NCI-H345 (cell line): ENCODE results near the gene NET1.
"Not testable (repeated sequence)": the region's sequence is repeated elsewhere in the genome, so short reads cannot be mapped to it uniquely, and the experiment has no call there.

Source experiments
- DNase-seq: peaks from one replicate; lab custom pipeline; 2025; lab: John Stamatoyannopoulos, UW

Gene NET1

GRCh38 chr10:5462841-5463293 lies 50.5 kb downstream of the NET1 start:
- DNase-seq, result no peak

- DNase-seq, result no peak
Measured at GRCh38 chr10:5464546-5464945, 52.2 kb downstream of the NET1 start.

GRCh38 chr10:5465976-5466450 lies 53.7 kb downstream of the NET1 start:
- DNase-seq, result no peak

- DNase-seq, result peak; percentile 63
Measured at GRCh38 chr10:5466451-5467206, 54.3 kb downstream of the NET1 start.

GRCh38 chr10:5467207-5467535 lies 54.8 kb downstream of the NET1 start:
- DNase-seq, result no peak

GRCh38 chr10:5467634-5468255 lies 55.4 kb downstream of the NET1 start:
- no peak for DNase-seq

- no peak for DNase-seq
Measured at GRCh38 chr10:5468262-5469106, 56.1 kb downstream of the NET1 start.

- no peak for DNase-seq
Measured at GRCh38 chr10:5469353-5470061, 57.1 kb downstream of the NET1 start.

GRCh38 chr10:5470062-5470751 lies 57.9 kb downstream of the NET1 start:
- DNase-seq, result no peak

- not testable (repeated sequence) for DNase-seq
Measured at GRCh38 chr10:5474642-5475041, 62.3 kb downstream of the NET1 start.

GRCh38 chr10:5475088-5475487 lies 62.7 kb downstream of the NET1 start:
- not testable (repeated sequence) for DNase-seq

- not testable (repeated sequence) for DNase-seq
Measured at GRCh38 chr10:5475974-5476807, 63.8 kb downstream of the NET1 start.

GRCh38 chr10:5476918-5477525 lies 64.7 kb downstream of the NET1 start:
- DNase-seq, result no peak

- DNase-seq, result no peak
Measured at GRCh38 chr10:5477948-5478693, 65.8 kb downstream of the NET1 start.

- no peak for DNase-seq
Measured at GRCh38 chr10:5478694-5479305, 66.4 kb downstream of the NET1 start.

GRCh38 chr10:5479481-5480161 lies 67.3 kb downstream of the NET1 start:
- DNase-seq, result no peak

- DNase-seq, result no peak
Measured at GRCh38 chr10:5480162-5480941, 68.0 kb downstream of the NET1 start.
